ENCODE measurements around the gene CDH13. TPM values are rescaled to one million over a fixed set of nuclear protein-coding genes. Genes with fewer than 3 reads are reported as not detected.

CDH13 gene
- total and polyA plus RNA-seq, 7 donors = 6.1 to 30.7 (median 22.8) TPM

DNA sequence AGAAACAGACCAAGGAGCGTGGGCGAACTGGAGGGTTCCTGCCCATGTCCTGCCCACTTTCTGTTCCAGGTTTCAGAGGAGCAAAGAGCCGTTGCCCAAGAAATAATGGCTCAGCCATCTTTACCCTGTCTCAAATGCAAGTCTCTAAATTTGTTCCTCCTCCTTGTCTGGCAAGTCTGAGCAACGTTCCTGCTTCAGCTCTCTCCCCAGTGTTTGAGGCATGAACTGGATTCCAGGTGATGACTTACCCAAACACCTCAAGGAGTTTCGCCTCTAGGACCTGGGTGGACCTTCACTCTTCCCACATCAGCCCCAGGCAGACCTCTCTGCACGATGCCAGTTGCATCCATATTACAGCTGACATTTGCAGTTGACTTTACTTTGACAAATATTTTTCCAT is 659.2 kb downstream of the CDH13 start:
- DNase-seq = no peak
- intact Hi-C loops (cut with DNase I) = no loop called here
- H3K27ac ChIP-seq = no peak overlapping the region
- H3K27me3 ChIP-seq (ENCODE audit: insufficient read depth in 3 of 3, low read length in 2 of 3) = no peaks in the 10 kb centered on the region
- TF ChIP-seq, protein P1, sequence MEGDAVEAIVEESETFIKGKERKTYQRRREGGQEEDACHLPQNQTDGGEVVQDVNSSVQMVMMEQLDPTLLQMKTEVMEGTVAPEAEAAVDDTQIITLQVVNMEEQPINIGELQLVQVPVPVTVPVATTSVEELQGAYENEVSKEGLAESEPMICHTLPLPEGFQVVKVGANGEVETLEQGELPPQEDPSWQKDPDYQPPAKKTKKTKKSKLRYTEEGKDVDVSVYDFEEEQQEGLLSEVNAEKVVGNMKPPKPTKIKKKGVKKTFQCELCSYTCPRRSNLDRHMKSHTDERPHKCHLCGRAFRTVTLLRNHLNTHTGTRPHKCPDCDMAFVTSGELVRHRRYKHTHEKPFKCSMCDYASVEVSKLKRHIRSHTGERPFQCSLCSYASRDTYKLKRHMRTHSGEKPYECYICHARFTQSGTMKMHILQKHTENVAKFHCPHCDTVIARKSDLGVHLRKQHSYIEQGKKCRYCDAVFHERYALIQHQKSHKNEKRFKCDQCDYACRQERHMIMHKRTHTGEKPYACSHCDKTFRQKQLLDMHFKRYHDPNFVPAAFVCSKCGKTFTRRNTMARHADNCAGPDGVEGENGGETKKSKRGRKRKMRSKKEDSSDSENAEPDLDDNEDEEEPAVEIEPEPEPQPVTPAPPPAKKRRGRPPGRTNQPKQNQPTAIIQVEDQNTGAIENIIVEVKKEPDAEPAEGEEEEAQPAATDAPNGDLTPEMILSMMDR (IDR thresholded peaks at IDR 0.05) = no peak
- no peaks in the 10 kb centered on the region for H3K36me3 ChIP-seq (ENCODE audit: insufficient read depth in 1 of 2, low read depth in 1 of 2)
- 90 to 92% (median 92%) methylated on average over 6 of the region's 6 CpGs for WGBS, 3 donors
- no peak for ATAC-seq
- H3K9me3 ChIP-seq = no peaks in the 10 kb centered on the region
- H3K4me3 ChIP-seq = no peak overlapping the region
- H3K4me1 ChIP-seq = no peaks in the 10 kb centered on the region

DNA sequence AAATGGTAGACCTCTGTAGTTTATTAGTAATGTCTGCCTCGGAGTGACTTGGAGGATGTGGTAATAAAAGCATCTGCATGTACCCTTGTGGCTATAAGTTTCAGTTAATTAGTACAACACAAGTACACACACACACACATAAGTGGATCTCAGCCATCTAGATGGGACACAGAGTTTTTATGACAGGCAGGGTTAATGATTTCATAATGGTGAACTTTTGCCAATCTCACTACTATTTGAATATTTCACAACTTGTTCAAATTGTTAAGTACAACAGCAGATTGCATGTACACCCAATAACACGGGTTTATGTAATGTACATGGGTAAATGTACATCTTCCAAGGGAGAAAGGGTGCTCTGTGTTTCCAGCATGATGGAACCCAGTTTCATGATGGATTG is 669.7 kb downstream of the CDH13 start:
- no peak for ATAC-seq

DNA sequence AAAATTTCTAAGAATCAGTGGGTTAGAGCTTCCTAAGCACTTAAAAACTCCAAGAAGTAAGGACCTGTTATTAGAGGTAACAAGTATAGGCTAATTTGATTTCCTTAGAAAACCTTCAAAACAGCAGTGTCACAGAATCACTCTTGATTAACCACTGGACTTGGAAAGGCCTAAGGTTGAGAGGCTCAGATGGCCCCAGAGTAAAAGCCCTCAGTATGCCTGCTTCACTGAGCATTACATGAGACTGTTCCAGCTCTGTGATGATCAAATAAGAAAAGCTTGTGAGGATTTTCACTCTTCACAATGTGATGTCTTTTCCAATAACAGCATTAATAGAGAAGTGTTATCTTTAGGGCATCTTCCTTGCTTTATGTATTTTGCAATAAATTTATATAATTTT is 671.8 kb downstream of the CDH13 start:
- TF ChIP-seq, protein P1 (IDR thresholded peaks at IDR 0.05) = no peak
- ATAC-seq (no peak), DNase-seq (no peak)
- H3K27me3 ChIP-seq (ENCODE audit: insufficient read depth in 3 of 3, low read length in 2 of 3) = no peaks in the 10 kb centered on the region
- H3K4me1 ChIP-seq = peaks cover 3% of the 10 kb centered on the region
- no peak overlapping the region for H3K27ac ChIP-seq
- H3K4me3 ChIP-seq = no peak overlapping the region
- no peaks in the 10 kb centered on the region for H3K9me3 ChIP-seq
- intact Hi-C loops (cut with DNase I) = no loop called here
- H3K36me3 ChIP-seq (ENCODE audit: insufficient read depth in 1 of 2, low read depth in 1 of 2) = no peaks in the 10 kb centered on the region

More for the DNA sequence above, 669.7 kb downstream of the CDH13 start:
- Histone ChIP-seq H3K36me3 (ENCODE audit: insufficient read depth in 1 of 2, low read depth in 1 of 2) (no peaks in the 10 kb centered on the region), H3K4me3 (no peak overlapping the region), H3K27me3 (ENCODE audit: insufficient read depth in 3 of 3, low read length in 2 of 3) (no peaks in the 10 kb centered on the region), H3K9me3 (no peaks in the 10 kb centered on the region), H3K27ac (no peak overlapping the region), H3K4me1 (no peaks in the 10 kb centered on the region)
- TF ChIP-seq, protein P1 (IDR thresholded peaks at IDR 0.05) = no peak
- intact Hi-C loops (cut with DNase I) = no loop called here
- DNase-seq = no peak
- 88 to 92% (median 92%) methylated on average over 2 of the region's 2 CpGs for WGBS, 3 donors

DNA sequence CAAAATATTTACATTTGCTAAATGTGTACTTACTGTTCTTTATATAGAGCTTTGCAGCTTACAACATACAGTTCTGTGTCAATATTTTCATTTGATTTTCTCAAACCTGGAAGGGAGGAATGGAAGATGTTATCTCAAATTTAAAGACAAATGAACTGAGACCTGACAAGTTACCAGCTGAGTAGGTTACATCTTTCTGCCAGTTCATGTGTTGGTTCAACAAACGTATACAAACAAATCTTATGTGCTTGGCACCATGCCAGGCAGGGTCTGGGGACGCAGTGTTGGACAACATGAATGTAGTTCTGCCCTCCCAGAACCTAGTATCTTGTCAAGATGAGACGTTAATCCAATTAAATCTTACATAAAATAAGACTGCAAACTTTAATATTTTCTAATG is 673.6 kb downstream of the CDH13 start:
- 66 to 68% (median 68%) methylated on average over 3 of the region's 3 CpGs for WGBS, 3 donors
- no peaks in the 10 kb centered on the region for H3K36me3 ChIP-seq (ENCODE audit: insufficient read depth in 1 of 2, low read depth in 1 of 2)
- peaks cover 3% of the 10 kb centered on the region for H3K4me1 ChIP-seq
- no peak for ATAC-seq
- DNase-seq = no peak
- intact Hi-C loops (cut with DNase I) = no loop called here
- H3K9me3 ChIP-seq = no peaks in the 10 kb centered on the region
- H3K4me3 ChIP-seq = no peak overlapping the region
- TF ChIP-seq, protein P1 (IDR thresholded peaks at IDR 0.05) = no peak
- no peak overlapping the region for H3K27ac ChIP-seq
- H3K27me3 ChIP-seq (ENCODE audit: insufficient read depth in 3 of 3, low read length in 2 of 3) = no peaks in the 10 kb centered on the region

DNA sequence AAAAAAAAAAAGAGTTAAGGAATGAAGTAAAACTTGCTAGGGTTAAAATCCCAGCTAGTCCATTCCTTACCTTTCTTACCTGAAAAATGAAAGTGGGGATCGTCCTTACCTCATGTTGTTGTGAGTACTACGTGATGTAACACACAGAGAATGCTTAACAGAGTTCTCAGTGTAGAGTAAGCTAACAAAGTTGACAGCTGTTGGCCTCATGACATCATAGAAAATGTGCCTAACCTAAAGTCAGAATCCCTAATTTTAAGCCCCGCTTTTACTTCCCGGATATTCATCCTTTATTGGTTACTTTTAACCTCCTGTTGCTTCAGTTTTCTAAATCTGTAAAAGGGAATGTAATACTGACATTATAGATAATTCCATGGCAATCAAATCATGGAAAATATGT is 675.2 kb downstream of the CDH13 start:
- Histone ChIP-seq H3K9me3 (no peaks in the 10 kb centered on the region), H3K4me3 (no peak overlapping the region), H3K27ac (no peak overlapping the region), H3K27me3 (ENCODE audit: insufficient read depth in 3 of 3, low read length in 2 of 3) (no peaks in the 10 kb centered on the region), H3K4me1 (peaks cover 3% of the 10 kb centered on the region), H3K36me3 (ENCODE audit: insufficient read depth in 1 of 2, low read depth in 1 of 2) (no peaks in the 10 kb centered on the region)
- TF ChIP-seq, protein P1 (IDR thresholded peaks at IDR 0.05) = no peak
- intact Hi-C loops (cut with DNase I) = no loop called here
- ATAC-seq (no peak), DNase-seq (no peak)
- WGBS, 3 donors = 45 to 63% (median 60%) methylated on average over 4 of the region's 4 CpGs

All from psoas muscle (tissue), 8 donors.